HG03066 (cell line): ENCODE measurements around the gene CCDC152.
"Not testable (repeated sequence)": the region's sequence is repeated elsewhere in the genome, so short reads cannot be mapped to it uniquely, and the experiment has no call there.

Experiments
- ATAC-seq: cut with Tn5 transposase; IDR thresholded peaks from one replicate; pipeline ENCODE4 v1.9.1; 2021; ENCODE audit warnings: low read depth; ENCODE audit not compliant: unreplicated experiment

The CCDC152 gene

GRCh38 chr5:42842921-42843641, 86.5 kb downstream of the CCDC152 start:
- no peak for ATAC-seq

- ATAC-seq = no peak
These were observed 87.2 kb downstream of the CCDC152 start for GRCh38 chr5:42843675-42844292.

GRCh38 chr5:42844408-42844807, 87.8 kb downstream of the CCDC152 start:
- not testable (repeated sequence) for ATAC-seq

- no peak for ATAC-seq
These were observed 91.9 kb downstream of the CCDC152 start for GRCh38 chr5:42848545-42848944.

GRCh38 chr5:42851481-42851880, 94.9 kb downstream of the CCDC152 start:
- ATAC-seq = no peak
